NCI-H345 (cell line): Measurements from ENCODE around the gene NQO2.
"Not testable (repeated sequence)": the region's sequence is repeated elsewhere in the genome, so short reads cannot be mapped to it uniquely, and the experiment has no call there.

Experiments used
- DNase-seq: peaks from one replicate; lab custom pipeline; 2025; lab: John Stamatoyannopoulos, UW

Gene NQO2

DNA sequence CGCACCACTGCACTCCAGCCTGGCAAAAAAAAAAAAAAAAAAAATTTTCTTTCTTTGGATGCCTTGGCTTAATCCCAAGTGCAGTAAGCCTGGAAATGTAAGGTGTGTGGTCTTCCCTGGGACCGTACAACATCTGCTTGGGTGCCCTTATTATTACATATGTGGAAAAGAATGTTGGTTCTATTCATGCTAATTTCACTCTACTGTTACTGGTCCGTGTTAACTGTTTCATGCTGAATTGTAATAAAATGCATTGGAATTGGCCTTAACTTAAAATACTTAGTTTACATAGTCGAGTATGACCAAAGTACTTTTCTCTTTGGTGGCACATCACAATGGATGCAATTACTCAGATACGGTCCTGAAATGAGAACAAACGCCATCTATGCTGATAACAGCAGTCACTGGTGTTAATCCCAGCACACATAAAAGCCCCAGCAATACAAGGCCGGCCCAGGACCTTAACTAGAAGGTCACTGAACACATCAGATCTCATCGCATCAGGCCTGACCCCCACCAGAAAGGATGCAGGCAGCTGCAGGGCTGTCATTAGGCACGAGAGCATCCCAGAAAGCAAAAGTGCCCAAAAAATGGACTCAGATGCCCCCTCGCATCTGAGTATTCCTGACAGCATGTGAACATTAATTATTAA is 29.5 kb upstream of the NQO2 start:
- DNase-seq = no peak

DNA sequence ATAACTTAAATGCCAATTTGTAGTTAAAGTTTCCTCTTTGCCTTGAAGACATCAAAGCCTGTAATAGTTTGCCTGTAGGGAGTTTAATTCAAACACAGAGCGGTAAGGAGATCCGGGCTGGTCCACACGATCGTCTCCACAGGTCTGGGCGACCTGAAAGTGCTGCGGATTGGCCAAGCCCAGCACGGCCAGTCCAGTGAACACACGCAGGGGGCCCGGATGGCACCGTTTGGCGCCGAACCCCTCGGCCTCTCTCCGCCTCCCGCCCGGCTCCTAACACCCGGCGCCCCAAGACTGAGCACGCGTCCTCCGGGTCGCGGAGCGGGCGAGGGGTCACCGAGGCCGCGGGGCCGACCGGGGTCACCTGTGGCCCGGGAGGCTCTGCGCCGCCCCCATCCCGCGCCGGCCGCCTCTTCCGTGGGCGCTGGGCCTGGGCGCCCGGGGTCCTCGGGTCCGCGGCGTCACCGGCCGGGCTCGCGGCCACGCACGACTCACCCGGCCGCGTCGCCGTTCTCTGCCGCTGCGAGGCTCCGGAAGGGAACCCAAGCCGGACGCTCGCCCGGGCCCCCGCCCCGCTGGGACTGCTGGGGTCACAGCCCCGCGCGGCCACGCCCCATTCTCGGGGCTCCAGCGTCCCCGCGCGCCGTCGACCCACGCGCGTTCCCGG is 28.8 kb upstream of the NQO2 start:
- DNase-seq = no peak

DNA sequence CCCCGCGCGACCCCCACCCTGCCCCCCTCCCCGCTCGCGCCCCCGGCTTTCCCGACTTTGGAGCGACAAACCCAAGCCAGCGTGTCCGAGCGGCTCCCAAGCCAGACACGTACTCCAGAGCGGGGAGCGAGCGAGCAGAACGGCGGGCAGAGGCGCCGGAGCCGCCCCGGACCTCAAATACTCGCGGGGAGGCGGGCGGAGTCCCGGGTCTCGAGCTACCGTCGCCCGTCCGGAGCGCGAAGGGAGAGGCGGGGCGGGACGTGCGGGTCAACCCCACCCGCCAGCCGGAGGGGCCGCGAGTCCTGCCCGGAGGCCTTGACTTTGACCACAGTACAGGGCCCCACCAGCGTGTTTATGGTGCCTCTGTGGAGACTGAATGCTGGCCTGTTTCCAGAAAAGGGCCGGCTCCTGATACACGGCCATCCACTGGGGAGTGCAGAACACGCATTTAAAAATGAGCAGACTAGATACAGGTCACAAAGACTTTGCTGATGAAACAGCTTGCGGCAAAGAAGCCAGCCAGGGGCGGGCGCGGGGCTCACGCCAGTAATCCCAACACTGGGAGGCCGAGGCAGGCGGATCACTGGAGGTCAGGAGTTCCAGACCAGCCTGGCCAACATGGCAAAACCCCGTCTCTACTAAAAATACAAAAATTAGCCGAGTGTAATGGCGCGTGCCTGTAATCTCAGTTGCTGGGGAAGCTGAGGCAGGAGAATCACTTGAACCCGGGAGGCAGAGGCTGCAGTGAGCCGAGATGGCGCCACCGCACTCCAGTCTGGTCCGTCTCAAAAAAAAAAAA is 28.1 kb upstream of the NQO2 start, which contains the start of gene SERPINB6:
Gene SERPINB6, minus strand, starts transcription at position 148 of the 799 bp plus-strand sequence. CDS start 12,235 bp downstream, outside the sequence.
- no peak for DNase-seq

DNA sequence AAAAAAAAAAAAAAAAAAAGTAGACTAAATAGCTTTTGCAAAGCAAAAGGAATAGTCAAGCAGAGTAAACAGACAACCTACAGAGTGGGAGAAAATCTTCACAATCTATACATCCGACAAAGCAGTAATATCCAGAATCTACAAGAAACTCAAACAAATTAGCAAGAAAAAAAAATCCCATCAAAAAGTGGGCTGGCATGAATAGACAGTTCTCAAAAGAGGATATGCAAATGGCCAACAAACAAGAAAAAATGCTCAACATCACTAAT is 27.5 kb upstream of the NQO2 start:
- not testable (repeated sequence) for DNase-seq

DNA sequence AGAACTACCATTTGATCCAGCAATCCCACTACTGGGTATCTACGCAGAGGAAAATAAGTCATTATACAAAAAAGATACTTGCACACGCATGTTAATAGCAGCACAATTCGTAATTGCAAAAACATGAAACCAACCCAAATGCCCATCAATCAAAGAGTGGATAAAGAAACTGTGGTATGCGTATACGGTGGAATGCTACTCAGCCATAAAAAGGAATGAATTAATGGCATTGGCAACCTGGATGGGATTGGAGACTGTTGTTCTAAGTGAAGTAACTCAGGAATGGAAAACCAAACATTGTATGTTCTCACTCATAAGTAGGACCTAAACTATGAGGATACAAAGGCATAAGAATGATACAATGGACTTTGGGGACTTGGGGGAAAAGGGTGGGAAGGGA is 27.0 kb upstream of the NQO2 start:
- not testable (repeated sequence) for DNase-seq

DNA sequence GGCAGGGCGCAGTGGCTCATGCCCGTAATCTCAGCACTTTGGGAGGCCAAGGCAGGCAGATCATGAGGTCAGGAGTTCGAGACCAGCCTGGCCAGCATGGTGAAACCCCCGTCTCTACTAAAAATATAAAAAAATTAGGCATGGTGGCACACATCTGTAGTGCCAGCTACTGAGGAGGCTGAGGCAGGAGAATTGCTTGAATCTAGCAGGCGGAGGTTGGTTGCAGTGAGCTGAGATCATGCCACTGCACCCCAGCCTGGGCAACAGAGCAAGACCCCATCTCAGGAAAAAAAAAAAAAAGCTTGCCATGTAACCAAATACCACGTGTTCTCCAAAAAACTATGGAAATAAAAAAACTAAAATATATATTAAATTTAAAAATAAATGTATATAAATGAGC is 26.5 kb upstream of the NQO2 start:
- not testable (repeated sequence) for DNase-seq

DNA sequence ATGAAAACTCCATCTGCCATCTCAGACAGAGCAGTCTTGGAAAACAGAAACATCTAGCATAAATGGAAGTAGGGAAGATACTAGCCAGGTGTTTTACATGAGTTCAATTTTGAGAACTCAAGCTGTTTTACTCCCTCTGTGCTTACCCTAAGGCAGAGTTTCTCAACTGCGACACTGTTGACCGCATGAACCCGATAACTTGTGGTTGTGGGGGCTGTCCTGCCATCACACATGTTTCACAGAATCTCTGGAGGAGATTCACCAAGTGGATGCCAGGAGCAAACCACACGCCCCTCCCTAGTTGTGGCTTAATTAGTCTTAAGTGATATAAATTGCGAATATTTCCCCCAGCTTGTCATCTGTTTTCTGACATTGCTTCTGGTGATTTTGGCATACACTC is 26.0 kb upstream of the NQO2 start:
- DNase-seq = no peak

DNA sequence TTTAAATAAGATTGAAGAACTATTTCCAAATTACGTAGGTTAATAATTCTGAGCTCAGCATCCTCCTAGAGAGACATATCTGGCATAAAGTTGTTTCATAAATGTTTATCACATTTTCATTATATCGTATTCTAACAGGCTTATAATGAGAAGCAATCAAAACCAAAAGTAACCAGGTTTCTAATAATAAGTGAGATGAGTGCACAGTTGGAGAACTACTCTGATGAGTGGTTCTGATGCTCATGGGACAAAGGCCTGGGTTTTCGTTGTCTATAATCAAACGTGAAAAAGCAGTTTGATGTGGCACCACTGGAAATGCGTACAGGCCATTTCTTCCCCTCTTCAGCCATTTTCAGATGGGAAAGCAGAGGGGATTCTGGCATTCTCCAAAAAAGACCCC is 23.6 kb upstream of the NQO2 start:
- DNase-seq = no peak

DNA sequence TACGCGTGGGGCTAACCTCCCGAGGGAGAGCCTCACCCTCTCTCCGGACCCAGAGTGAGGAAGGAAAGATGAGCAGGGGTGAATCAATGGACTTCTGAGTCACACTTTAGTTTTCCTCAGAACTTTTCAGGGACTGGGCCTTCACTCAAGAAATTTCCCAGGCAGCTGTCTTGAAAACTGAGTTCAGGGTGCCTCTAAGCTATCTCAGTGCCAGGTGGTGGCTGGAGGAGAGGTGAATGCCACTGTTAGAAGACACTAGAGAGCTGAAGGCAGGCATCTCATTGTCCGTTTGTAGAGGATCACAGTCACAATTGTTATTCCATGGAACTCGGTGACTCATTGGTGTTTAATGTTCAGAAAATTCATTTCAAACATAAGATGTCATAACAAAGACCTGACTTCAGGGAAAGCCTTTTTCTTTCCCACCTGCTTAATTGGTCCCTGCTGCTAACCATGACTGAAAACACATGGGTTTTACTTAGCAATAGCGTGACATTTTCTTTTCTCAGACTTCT is 23.1 kb upstream of the NQO2 start:
- DNase-seq = no peak

DNA sequence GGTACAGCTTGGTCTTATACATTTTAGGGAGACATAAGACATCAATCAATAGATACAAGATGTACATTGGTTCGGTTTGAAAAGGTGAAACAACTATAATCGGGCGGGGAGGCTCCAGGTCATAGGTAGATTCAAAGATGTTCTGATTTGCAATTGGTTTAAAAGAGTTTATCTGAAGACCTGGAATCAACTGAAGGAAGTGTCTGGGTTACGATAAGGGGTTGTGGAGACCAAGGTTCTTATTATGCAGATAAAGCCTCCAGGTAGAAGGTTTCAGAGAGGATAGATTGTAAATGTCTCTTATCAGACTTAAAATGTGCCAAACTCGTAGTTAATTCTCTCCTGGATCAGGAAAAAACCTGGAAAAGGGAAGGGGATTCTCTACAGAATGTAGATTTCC is 22.4 kb upstream of the NQO2 start:
- no peak for DNase-seq

DNA sequence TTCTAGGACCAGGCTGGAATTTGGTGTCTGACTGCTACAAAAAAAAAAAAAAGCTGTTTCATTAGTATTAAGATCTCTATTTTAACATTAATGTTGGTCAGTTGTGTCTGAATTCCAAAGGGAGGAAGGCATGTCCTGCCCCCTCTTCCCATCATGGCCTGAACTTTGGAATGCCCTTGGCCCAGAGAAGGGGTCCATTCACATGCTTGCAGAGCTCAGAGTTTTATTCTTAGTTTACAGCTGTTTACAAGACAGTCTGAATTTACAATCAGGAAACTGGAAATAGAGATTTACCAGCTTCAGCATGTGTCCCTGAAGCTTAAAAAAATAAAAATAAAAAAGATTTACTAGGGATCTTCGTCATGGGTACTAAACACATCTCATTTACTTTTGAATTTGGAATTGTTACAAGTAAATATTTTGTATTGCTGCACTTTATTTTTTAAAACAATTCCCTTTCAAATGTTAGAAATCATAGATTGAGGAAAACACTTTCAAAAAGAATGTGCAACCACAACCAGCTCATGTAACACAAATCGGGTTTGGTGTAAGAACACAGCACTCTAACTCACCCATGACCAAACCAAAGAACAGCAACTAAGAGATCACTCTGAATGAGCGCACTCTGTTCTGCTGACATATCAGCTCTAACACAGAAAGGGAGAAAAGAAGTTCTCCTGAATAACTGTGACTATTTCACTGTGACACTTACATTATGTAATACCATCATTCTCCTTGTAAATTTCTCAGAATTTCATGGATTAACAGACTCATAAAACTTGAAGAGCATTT is 21.7 kb upstream of the NQO2 start:
- no peak for DNase-seq

DNA sequence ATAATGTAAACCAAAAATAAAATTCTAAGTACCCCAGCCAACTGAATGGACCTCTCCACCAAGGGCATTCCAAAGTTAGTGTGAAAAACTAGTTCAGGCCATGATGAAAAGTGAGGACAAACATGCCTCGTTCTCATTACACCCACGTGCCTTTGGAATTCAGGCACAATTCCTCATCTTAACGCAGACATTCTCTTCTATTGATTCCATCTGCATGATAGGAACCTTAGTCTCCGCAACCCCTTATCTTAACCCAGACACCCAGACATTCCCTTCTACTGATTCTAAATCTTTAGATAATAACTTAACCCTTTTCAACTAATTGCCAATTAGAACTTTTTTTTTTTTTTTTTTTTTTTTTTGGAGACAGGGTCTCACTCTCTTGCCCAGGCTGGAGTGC is 20.8 kb upstream of the NQO2 start:
- no peak for DNase-seq

DNA sequence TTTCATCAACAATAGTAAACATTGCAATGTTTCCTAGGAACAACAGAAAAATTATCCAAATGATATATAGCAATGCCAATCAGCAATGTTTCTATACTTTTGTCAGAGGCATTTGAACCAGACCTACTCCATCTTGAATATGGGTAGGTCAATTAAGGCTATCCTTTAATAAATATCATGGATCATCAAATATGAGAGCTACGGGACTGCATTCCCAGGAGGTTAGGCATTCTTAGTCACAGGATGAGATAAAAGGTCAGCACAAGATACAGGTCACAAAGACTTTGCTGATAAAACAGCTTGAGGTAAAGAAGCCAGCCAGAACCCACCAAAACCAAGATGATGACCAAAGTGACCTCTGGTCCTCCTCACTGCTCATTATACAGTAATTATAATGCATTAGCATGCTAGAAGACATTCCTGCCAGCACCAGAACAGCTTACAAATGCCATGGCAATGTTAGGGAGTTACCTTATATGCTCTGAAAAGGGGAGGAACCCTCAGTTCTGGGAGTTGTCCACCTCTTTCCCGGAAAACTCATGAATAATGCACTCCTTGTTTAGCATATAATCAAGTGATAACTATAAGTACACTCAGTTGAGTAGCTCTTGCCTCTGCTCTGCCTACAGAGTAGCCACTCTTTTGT is 19.8 kb upstream of the NQO2 start:
- DNase-seq = no peak

DNA sequence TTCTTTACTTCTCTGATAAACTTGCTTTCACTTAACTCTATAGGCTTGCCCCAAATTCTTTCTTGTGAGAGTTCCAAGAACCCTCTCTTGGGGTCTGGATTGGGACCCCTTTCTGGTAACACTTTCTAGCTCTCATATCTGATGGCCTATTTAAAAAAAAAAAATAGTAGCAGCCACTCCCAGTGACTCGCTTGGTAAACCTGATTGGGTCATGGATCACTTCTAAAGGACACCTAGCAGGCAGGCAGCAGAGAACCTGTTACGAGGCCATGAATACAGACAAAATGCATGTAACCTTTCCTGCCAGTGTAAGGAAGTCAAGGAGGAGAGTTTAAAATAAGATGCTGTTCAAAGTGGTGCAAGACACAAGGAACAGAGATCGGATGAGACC is 19.2 kb upstream of the NQO2 start:
- no peak for DNase-seq

DNA sequence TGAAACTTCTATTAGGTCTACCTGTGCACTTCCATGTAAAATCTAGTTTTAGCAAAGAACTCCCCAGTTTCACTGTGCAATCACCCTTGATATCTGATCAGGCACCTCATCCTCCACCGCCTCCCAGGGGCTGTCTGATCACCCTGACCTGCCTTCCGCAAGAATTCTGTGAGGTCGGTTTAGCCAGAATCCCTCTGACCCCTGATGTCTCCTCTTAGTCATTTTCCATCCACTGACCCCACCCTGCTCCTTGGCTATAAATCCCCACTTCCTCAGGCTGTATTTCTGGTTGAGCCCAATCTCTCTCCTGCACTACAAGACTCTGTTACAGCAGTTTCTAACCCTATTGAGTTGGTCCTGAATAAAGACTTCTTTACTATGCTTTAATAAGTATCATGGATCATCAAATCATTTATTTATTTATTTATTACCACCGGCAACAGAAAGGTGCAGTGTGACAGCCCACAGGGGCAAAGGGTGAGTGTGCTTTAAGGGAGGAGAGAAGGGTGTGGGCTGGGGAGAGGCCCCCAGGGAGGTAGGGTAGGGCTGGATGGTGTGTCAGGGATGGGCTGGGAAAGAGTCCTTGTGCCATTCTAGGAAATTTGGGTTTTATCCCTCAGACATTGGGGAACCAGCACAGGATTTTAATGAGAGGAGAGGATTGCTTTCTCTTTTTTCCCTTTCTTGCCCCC is 17.1 kb upstream of the NQO2 start:
- no peak for DNase-seq

DNA sequence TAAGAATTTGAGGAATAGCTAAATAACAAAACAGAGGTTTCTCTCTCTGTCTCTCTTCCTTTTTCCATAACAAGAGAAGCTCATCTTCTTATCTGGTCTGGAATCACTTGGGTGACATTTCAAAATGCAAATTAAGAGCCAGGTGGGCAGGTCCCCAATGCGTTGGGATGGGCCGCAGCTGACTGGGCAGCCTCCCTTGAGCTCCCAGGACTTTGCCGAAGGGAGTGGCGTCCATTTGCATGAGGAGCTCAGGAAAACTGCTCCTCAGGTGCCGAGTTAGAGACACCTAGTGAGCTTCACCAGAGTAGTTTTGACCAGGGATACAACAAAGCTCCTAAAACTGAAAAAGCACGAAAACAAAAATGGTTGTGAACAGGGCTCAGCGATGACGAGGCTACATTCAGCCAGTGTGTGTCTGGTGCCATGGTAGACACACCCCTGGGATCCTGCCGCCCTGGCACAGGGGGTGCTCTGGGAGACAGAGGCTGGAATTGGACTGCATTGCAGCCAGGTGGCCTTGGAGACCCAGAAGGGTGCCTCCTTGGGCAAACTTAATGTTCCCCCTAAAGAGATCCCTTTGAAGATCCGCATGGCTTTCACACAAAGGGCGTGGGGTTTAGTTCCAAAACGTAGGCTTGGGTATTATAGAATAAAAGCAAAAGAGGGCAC is 14.8 kb upstream of the NQO2 start:
- DNase-seq = no peak

DNA sequence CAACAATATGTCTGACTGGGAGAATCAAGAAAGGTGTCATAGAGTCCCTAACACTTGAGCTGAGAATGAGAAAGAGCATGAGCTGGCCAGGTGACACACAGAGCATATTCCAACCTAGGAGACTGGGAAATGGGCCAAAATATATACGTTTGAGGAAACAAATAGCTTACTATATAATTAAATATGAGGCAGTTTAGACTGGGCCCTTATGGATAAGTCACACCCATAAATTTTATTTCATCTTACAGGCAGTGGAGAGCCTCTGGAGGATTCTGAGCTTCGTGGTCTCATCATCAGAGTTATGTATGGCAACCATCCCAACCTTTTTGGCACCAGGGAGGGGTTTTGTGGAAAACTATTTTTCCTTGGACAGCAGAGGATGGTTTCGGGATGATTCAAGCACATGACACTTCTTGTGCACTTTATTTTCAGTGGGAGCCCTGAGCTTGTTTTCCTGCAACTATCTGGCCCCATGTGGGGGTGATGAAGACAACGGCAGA is 12.9 kb upstream of the NQO2 start:
- no peak for DNase-seq

DNA sequence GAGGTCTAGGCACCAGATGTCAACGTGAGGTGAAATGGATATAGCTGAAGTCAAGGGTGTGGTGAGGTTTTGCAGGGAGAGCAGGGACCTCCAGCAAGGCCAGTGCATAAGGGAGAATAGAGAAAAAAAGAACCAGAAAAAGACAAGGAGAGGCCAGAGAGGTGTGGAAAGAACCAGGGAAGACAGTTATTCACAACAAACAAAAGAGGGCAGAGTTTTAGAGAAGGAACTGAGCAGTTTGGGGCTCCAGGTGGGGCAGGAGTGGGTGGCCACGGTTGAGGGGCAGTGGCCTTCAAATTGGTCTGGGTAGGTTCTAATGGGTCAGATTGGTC is 11.6 kb upstream of the NQO2 start:
- no peak for DNase-seq

DNA sequence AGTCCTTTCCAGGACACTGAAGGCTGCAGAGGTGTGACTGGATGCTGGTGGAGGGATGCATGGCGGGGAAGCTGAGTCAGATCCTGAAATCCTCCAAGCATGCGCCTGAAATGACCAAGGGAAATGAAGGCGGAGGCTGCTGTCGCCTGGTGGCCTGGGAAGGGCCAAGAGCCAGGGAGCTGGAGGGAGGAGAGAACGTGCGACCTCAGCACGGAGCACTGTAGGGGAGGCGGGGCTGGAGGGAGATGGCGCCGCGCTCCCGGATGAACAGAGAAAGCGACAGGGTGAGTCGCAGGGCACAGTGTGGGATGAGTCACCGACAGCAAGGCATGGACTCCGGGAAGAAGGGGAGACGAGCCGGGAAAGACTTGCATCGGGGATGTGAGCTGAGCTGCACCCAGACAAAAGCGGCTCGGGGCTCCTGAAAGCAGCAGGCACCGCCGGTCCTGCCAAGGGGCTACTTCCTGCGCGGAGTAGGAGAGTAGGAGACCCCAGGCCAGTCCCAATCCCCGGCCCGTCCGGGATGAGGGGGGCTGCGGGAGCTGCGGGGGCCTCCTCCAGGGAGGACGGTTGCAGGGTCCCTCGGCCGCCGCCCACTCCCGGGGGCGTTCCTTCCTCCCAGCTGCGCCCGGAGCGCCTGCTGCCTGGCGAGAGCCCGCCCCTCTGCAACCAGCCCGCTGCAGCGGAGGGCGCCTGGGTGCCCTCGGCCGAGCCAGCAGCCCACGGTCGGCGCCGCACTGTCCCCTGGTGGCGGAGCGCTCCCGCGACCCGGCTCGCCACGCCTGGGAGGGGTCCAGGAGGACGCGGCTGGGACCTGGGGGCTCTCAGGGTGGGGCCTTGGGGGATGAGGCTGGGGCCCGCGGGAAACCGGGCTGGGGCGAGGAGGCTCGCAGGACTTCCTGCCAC is 11.0 kb upstream of the NQO2 start:
- DNase-seq = peak; percentile 56
